HG02798 (cell line): Measurements from ENCODE around the gene ADARB1.
A peak's percentile ranks its signal among the peaks of the same experiment; 100 is the strongest.
"Not testable (repeated sequence)": the region's sequence is repeated elsewhere in the genome, so short reads cannot be mapped to it uniquely, and the experiment has no call there.

ENCODE experiments used
- ATAC-seq: cut with Tn5 transposase; IDR thresholded peaks from one replicate; pipeline ENCODE4 v1.9.1; 2021; ENCODE audit warnings: mild to moderate bottlenecking; ENCODE audit not compliant: unreplicated experiment, poor library complexity

The ADARB1 gene

GRCh38 chr21:45074048-45074817, at the start of gene ADARB1:
TSS of gene ADARB1 (plus strand) at chr21:45074580. CDS start at chr21:45171657, 97,077 bp downstream.
- ATAC-seq = peak; percentile 76

- no peak for ATAC-seq
These were observed 48.2 kb upstream of the ADARB1 start for GRCh38 chr21:45026066-45026745.

GRCh38 chr21:45026826-45027225, 47.6 kb upstream of the ADARB1 start:
- ATAC-seq = no peak

- ATAC-seq = no peak
These were observed 46.9 kb upstream of the ADARB1 start for GRCh38 chr21:45027241-45028196.

- ATAC-seq = not testable (repeated sequence)
These were observed 45.7 kb upstream of the ADARB1 start for GRCh38 chr21:45028645-45029044.

- ATAC-seq = no peak
These were observed 45.0 kb upstream of the ADARB1 start for GRCh38 chr21:45029298-45029947.

- ATAC-seq = no peak
These were observed 44.3 kb upstream of the ADARB1 start for GRCh38 chr21:45029948-45030681.

- no peak for ATAC-seq
These were observed 43.5 kb upstream of the ADARB1 start for GRCh38 chr21:45030682-45031570.

GRCh38 chr21:45031571-45032191, 42.7 kb upstream of the ADARB1 start:
- no peak for ATAC-seq

GRCh38 chr21:45032332-45032731, 42.0 kb upstream of the ADARB1 start:
- no peak for ATAC-seq

- no peak for ATAC-seq
These were observed 41.2 kb upstream of the ADARB1 start for GRCh38 chr21:45032977-45033710.

GRCh38 chr21:45033791-45034555, 40.4 kb upstream of the ADARB1 start:
- no peak for ATAC-seq

- no peak for ATAC-seq
These were observed 39.6 kb upstream of the ADARB1 start for GRCh38 chr21:45034556-45035476.

- no peak for ATAC-seq
These were observed 38.9 kb upstream of the ADARB1 start for GRCh38 chr21:45035477-45035848.

GRCh38 chr21:45036630-45037029, 37.8 kb upstream of the ADARB1 start:
- ATAC-seq = no peak

GRCh38 chr21:45037986-45038385, 36.4 kb upstream of the ADARB1 start:
- no peak for ATAC-seq
